Dedifferentiated amniotic fluid mesenchymal stem cell (primary cell): ENCODE results near the gene BDKRB2.

Experiments
- DNase-seq: peaks from one replicate; pipeline ENCODE4 v3.0.0-alpha.2; 2016; ENCODE audit errors: extremely low spot score

Gene BDKRB2

GRCh38 chr14:96252323-96252998 lies 47.8 kb downstream of the BDKRB2 start:
- DNase-seq: no peak

GRCh38 chr14:96252999-96253539 lies 48.4 kb downstream of the BDKRB2 start:
- peak; percentile 78 for DNase-seq

GRCh38 chr14:96254687-96255086 lies 50.0 kb downstream of the BDKRB2 start:
- no peak for DNase-seq

- DNase-seq: peak; percentile 96
These were observed 51.1 kb downstream of the BDKRB2 start, which contains the start of gene BDKRB1 for GRCh38 chr14:96255501-96256366. Gene BDKRB1 (plus strand): TSS chr14:96256210. CDS start chr14:96263683, 7,473 bp downstream.

- peak; percentile 65 for DNase-seq
These were observed 51.8 kb downstream of the BDKRB2 start for GRCh38 chr14:96256407-96256806.

GRCh38 chr14:96257056-96257455 lies 52.4 kb downstream of the BDKRB2 start:
- DNase-seq: no peak

GRCh38 chr14:96257900-96258299 lies 53.3 kb downstream of the BDKRB2 start:
- no peak for DNase-seq

GRCh38 chr14:96260341-96260821 lies 55.7 kb downstream of the BDKRB2 start:
- peak; percentile 88 for DNase-seq

GRCh38 chr14:96261053-96261452 lies 56.4 kb downstream of the BDKRB2 start:
- DNase-seq: no peak

GRCh38 chr14:96261772-96262655 lies 57.4 kb downstream of the BDKRB2 start:
- DNase-seq: no peak

GRCh38 chr14:96263347-96264199 lies 58.9 kb downstream of the BDKRB2 start:
- no peak for DNase-seq

- no peak for DNase-seq
These were observed 59.5 kb downstream of the BDKRB2 start for GRCh38 chr14:96264200-96264553.

GRCh38 chr14:96264853-96265252 lies 60.2 kb downstream of the BDKRB2 start:
- no peak for DNase-seq

GRCh38 chr14:96265383-96266095 lies 60.9 kb downstream of the BDKRB2 start:
- no peak for DNase-seq

- peak; percentile 61 for DNase-seq
These were observed 62.7 kb downstream of the BDKRB2 start for GRCh38 chr14:96267336-96267735.

- no peak for DNase-seq
These were observed 63.3 kb downstream of the BDKRB2 start for GRCh38 chr14:96267916-96268315.

GRCh38 chr14:96268431-96269358 lies 64.1 kb downstream of the BDKRB2 start:
- peak; percentile 93 for DNase-seq

GRCh38 chr14:96269359-96269710 lies 64.7 kb downstream of the BDKRB2 start:
- DNase-seq: no peak
